Posterior cingulate gyrus (tissue), 11 donors: ENCODE data around the gene CCDC12.
A peak's percentile ranks its signal among the peaks of the same experiment; 100 is the strongest.

ENCODE experiments used
- DNase-seq, 10 donors: peaks; one replicate each; pipeline versions ENCODE4 v3.0.0 to v3.0.0-alpha.2; 2020 to 2021; ENCODE audit warnings: mixed read lengths in 3 of 10
- intact Hi-C: fragments of 100-400 bp; cut with DNase I; formaldehyde crosslinking; loops from one replicate; pipeline ENCODE4 v1.15.1; 2023

CCDC12 gene

DNA sequence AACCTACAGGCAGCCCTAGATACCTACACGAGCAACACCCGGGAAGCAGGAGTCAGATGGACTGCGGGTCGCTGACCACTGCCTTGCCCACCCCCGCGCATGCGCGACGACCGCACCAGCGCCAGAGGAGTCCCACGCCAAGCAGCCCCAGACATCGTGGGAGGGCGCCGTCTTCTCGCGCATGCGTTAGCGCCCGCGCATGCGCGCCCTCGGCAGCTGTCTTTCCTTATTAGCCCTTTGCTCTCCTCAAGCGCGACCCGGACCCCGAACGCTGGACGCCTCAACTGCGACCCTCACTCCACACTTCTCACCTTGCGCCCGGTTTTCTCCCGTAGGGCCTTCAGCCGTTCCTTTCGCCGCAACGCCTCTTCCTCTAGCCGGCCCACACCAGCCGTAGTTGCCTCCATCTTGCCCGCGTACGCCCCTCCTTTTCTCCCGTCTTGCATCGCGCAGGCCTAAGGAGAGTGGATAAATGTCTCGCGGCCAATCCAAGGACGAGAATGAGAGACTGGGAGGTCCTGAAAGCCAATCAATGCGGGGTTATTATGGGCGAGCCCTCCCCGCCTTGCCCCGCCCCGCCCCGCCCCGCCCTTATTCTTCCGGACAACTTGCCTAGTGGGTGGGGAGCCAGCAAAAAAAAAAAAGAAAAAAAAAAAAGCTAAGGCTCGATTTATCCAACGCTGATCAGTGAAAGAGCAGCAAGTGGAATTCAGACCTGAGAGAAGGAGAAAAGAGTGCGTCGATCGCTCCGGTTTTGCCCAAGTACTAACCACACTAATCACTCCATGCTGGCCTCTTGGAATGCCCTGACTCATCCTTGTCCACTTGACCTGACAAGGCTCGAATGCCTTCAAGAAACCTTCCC, at the start of gene CCDC12:
TSS of gene CCDC12 (minus strand) at position 420 of the 865 bp plus-strand sequence. CDS start at position 407, 13 bp downstream.
- peak; percentile 91 to 99 (median 96) for DNase-seq
- intact Hi-C loops: loop anchor here (1.0 to 5.0 kb wide), 3 partner anchors 33 to 306 kb away; partner anchors contain the start of genes KIF9, KLHL18 and SETD2

DNA sequence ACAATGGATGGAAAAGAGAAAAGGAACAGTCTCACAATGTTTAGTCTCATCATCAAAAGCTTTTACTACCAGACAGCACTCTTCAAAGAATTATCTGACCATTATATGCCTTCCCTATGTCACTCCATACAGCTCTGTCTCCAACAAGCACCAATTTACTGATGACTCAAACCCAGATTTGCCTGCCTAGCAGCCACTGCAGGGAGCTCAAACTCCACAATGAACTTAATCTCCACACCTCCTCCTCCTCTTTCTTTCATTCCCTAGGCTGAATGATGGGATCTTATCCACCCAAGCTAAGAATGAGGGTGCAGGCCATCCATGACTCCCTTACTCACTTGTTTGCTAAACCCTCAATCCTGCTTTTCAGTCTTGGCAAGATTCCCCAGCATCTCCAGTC, 48.4 kb upstream of the CCDC12 start:
- DNase-seq: peak in 1 of 10 donors; percentile 68
- intact Hi-C loops: no loop called here

DNA sequence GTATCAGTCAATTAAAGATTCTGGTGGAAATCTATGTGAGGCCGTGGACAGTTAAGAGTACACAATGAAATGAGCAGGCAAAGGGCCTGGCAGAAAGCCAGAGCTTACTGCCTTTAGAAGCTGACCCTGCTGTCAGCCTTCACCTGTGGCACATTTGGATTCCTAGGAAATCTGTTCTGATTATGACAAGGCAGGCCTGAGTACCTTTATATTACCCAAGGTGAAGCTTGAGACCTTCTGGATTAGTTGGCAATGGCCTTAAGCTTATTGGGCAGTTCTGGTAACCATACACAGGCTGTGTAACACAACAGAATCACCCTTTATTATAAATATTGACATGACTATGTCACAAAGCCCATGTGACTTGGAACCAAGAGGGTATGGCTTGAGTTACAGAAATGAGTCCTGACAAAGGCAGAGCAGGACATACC, 46.1 kb upstream of the CCDC12 start:
- no peak for DNase-seq
- intact Hi-C loops: no loop called here

- no peak for DNase-seq
- intact Hi-C loops: no loop called here
These were observed 43.8 kb upstream of the CCDC12 start for GRCh38 chr3:47020311-47020710.

DNA sequence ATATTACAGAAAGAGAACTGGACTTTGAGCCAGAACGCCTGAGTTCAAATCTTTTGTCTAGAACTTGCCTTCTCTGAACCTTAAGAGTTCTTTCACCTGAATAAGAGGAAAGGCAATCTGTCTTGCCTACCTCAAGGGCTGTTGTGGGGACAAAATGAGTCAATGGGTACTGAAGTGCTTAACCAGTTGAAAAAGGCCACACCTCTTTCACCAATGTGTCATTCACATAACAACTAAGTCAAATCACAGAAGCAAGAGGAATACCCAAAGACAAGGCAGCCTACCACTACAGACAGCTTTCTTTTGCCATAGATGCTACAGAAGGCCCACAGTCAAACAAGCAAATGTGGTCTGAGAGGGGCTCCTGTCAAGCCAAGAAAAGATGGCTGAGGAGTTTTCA, 42.7 kb upstream of the CCDC12 start:
- intact Hi-C loops: loop anchor here (5.0 kb wide), 1 partner anchor 258 kb away; no protein-coding TSS in a partner anchor
- no peak for DNase-seq

- DNase-seq: no peak
- intact Hi-C loops: loop anchor here (5.0 kb wide), 1 partner anchor 259 kb away; no protein-coding TSS in a partner anchor
These were observed 41.7 kb upstream of the CCDC12 start for GRCh38 chr3:47018269-47018611.

DNA sequence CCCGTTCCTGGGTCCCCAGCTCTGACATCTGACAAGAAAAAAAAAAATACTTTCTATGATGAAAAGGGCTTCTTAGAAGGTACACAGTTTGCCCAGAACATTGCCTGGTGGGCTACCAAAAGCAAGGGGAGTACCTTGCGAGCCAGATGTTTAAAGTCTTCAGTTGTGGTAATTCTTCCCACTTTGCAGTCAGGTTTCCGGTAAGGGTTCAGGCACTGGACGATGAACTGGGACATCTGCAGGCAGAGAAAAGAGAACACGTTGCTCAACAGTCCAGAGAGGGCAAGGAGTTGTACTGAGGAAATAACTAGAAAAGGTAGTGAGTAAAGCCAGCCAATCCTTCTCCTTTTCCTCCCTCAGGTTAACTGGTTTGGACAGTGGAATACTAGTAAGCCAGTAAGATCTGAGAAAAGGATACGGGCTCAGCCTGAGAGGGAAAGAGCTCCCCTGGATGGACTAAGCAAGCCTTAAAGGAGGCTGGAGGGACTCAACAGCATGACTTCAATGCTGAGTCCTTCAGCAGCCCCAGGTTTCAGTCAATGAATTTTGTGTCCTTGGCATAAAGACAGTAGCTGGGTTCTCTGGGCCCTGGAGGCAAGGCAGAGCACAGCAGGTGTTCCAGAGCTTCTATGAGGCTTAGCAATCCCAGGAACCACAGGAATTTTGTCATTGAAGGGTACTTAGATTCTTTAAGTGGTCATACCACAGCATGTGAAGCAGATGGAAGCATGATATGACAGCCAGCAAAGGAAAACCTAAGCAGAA, 41.1 kb upstream of the CCDC12 start:
- no peak for DNase-seq
- intact Hi-C loops: loop anchor here (5.0 kb wide), 1 partner anchor 260 kb away; no protein-coding TSS in a partner anchor

DNA sequence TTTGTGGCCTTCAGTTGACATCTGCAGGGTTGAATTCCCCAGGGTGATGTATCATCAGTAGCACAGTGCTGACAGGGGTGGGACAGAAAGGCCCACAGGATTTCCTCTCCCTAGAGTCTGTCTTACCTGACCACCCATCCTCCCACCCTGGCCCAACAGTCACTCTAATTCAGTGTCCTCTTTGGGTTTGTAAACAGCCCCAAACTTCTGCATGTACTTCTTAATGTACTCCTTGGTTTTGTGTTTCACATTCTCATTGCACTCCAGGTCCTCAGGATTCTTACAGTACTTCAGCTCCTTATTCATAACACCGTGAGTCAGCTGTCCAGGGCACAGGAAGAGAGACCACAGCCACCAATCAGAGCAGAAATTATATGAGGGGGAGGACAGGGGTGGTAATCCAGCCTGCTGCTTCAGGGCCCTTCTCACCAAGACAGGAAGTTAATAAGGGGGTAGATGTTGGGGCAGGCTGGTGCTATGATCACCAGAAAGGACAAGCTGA, 40.4 kb upstream of the CCDC12 start:
- DNase-seq: no peak
- intact Hi-C loops: loop anchor here (5.0 kb wide), 1 partner anchor 260 kb away; no protein-coding TSS in a partner anchor

- no peak for DNase-seq
- intact Hi-C loops: loop anchor here (5.0 kb wide), 1 partner anchor 261 kb away; no protein-coding TSS in a partner anchor
These were observed 39.8 kb upstream of the CCDC12 start for GRCh38 chr3:47016086-47016933.

- DNase-seq: no peak
- intact Hi-C loops: loop anchor here (5.0 kb wide), 1 partner anchor 262 kb away; no protein-coding TSS in a partner anchor
These were observed 38.6 kb upstream of the CCDC12 start for GRCh38 chr3:47015151-47015550.

DNA sequence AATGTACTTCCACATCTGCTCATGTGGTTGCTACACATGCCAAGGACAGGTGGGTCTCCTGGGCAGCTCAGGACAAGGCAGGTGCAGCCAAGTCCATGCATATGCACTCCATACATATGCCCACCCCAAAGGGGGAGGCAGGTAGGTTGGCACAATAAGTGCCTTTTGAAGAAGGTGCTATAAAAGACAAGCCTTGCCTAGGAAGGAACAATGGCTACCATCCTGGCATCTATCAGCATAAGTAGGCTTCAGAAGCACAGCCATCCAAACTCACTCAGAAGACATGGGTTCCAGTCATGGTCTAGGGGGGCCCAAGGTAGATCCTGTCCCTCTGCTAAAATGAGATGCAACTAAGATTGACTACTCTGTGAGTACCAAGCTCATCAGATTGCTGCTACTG, 37.5 kb upstream of the CCDC12 start:
- intact Hi-C loops: no loop called here
- peak in 1 of 10 donors; percentile 64 for DNase-seq

DNA sequence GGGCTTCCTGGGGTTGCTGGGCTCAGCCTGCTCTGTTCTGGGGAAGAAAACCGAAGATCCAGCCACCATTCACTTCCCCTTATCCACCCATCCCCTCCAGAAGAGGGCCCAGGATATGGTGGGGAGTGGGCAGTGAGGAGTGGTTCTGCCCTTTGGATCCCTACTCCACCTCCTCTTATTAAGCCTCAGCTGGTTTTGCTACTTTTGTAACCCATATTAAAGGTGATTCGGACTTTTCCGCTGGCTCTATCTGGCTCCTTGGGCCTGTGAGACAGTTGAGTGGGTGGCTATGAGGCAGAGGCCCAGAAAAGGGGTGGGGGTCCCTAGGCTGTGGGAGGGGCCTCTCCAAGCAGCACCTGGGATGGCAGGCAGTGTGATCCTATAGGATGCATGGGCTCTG, 36.7 kb upstream of the CCDC12 start:
- intact Hi-C loops: no loop called here
- DNase-seq: peak in 1 of 10 donors; percentile 61

DNA sequence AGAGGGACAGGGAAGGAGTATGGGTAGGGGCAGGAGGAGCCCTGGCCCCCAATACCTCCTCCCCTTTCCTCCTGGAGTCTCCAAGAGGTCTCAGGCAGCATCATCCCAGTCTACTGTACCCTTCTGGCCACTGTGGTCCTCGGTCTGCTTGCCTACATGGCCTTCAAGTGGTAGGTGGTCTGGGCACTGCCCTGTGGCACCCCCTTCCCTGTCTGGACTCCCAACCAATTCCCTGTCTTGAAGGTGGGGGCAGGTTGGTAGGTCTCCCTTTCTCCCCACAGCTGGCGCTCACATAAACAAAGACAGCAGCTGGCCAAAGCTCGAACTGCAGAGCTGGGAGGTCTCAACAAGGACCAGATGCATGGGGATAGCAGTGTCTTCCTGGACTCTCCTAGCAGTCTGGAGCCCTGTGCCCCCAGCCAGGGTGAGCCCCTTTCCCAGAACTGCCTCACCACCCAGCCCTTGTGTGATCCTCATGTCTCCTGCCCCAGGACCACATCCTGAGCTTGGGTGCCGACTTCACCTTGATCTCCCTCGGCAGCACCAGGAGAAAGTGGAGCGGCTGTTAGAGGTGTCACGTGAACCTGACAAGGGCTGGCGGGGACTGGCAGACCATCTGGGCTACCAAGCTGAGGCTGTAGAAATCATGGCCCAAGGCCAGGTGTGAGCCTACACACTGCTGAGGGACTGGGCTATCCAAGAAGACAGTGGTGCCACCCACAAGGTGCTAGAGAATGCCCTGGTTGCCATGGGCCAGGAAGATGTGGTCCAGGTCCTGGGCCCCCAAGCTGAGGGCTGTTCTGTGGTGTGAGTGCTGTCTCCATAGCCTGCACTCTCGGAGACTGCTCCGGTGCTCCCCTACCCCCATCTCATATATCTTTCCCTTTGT, 36.0 kb upstream of the CCDC12 start:
- intact Hi-C loops: no loop called here
- DNase-seq: peak in 6 of 10 donors; percentile 47 to 91 (median 72)

DNA sequence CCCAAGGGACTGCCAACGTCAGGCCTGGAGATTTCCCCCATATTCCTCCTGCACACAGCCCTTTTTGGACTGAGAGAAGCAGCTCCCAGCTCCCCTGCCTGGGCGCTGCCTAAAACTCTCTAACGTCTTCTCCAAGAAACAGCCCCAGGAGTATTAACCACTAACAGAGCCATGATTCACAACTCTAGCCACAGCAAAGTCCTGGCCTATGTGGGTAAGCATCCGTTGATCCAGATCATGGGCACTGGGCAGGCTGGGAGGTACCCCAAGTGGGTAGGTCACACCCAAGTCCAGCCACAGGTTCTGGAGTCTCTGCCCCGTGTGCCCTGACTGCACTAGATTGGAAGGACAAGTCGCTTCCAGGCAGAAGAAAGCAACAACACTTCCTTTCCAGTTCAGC, 34.8 kb upstream of the CCDC12 start:
- DNase-seq: peak in 1 of 10 donors; percentile 1
- intact Hi-C loops: no loop called here

GRCh38 chr3:47010910-47011309, 34.4 kb upstream of the CCDC12 start:
- DNase-seq: no peak
- intact Hi-C loops: no loop called here

- intact Hi-C loops: no loop called here
- DNase-seq: peak in 2 of 10 donors; percentile 84 to 88
These were observed 33.7 kb upstream of the CCDC12 start for GRCh38 chr3:47010111-47010712.

- DNase-seq: peak; percentile 79 to 99 (median 90)
- intact Hi-C loops: loop anchor here (1.0 kb wide), 2 partner anchors 33 to 155 kb away; partner anchors contain the start of genes CCDC12 and SETD2
These were observed 32.9 kb upstream of the CCDC12 start for GRCh38 chr3:47009225-47010110.
